ENCODE data around the gene PRSS38. TPM values are rescaled to one million over a fixed set of nuclear protein-coding genes. Genes with fewer than 3 reads are reported as not detected.

The PRSS38 gene
- total RNA-seq, 1 experiment from 2014 or later, result not detected

DNA sequence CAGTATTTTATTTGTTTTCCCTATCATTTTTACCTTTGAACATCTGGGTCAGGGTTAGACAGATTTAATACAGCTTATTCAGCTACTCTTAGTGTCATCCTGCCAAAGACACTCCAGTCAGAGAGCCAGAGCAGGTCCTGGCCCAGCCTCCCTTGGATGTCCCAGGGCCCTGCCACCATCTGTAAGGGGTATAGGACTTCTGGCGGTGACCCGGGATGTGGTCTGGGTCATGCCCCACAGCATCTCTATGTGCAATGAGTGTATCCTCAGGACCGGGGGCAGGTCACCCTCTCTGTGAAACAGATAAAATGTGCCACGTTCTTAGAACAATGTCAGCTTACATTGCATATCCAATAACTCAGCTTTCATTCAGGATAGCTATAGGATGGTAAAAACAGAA lies 37.8 kb upstream of the PRSS38 start:
- no TSS peak for BruUV-seq (replicated peaks)
- Histone ChIP-seq H4K20me1 (ENCODE audit: insufficient read depth) (no peaks in the 10 kb centered on the region), H3K9ac (ENCODE audit: low read length) (no peak overlapping the region), H3K9me3 (ENCODE audit: control insufficient read depth in 1 of 2, insufficient read depth in 1 of 2, low read depth in 1 of 2, low read length in 2 of 2) (no peaks in the 10 kb centered on the region), H2AFZ (ENCODE audit: low read depth, low read length, poor library complexity, severe bottlenecking) (no peak overlapping the region), H3K27ac (ENCODE audit: low read depth, low read length) (no peak overlapping the region), H3K4me2 (ENCODE audit: low read length) (no peak overlapping the region), H3K36me3 (ENCODE audit: control insufficient read depth in 1 of 2, insufficient read depth in 2 of 2, low read length in 2 of 2) (0 out of 4 replicates have a peak, but pooled peaks cover 0 to 3% of the 10 kb centered on the region in 2 experiments), H3K27me3 (ENCODE audit: insufficient read depth, low read length) (no peaks in the 10 kb centered on the region), H3K79me2 (ENCODE audit: insufficient read depth, low read length) (no peaks in the 10 kb centered on the region), H3K9me2 (ENCODE audit: insufficient read depth) (no peaks in the 10 kb centered on the region), H3K4me3 (replicated peaks in 1 of 2; ENCODE audit: low read depth in 1 of 2, low read length in 2 of 2) (no peak overlapping the region), H3K4me1 (ENCODE audit: control insufficient read depth in 1 of 2, insufficient read depth in 2 of 2, low read length in 2 of 2) (no peaks in the 10 kb centered on the region)
- CTCF ChIA-PET, result no interaction called here
- ATAC-seq (no peak), DNase-seq (ENCODE audit: low read depth, low spot score) (no peak)
- POLR2A ChIA-PET, result no interaction called here
- TF ChIP-seq ELF1 (IDR thresholded peaks at IDR 0.05; ENCODE audit: borderline replicate concordance, low read depth) (no peak), FOSL1 (IDR thresholded peaks at IDR 0.05; ENCODE audit: low read depth) (no peak), CEBPB (IDR thresholded peaks at IDR 0.05; ENCODE audit: low read depth) (no peak), EGR1 (IDR thresholded peaks at IDR 0.05; ENCODE audit: low read depth) (no peak), TCF7L2 (IDR thresholded peaks at IDR 0.05; ENCODE audit: borderline replicate concordance, extremely low read depth, insufficient read depth, insufficient read length) (no peak)
- TF ChIP-seq, protein P1, sequence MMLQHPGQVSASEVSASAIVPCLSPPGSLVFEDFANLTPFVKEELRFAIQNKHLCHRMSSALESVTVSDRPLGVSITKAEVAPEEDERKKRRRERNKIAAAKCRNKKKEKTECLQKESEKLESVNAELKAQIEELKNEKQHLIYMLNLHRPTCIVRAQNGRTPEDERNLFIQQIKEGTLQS (IDR thresholded peaks at IDR 0.05), result no peak
- intact Hi-C loops (cut with micrococcal nuclease), result no loop called here
- RAD21 ChIA-PET (ENCODE audit: low non-redundant PET in 1 of 2, low total read pairs in 2 of 2, uncharacterized antibody in 2 of 2, unreplicated experiment in 2 of 2), result no interaction called here

DNA sequence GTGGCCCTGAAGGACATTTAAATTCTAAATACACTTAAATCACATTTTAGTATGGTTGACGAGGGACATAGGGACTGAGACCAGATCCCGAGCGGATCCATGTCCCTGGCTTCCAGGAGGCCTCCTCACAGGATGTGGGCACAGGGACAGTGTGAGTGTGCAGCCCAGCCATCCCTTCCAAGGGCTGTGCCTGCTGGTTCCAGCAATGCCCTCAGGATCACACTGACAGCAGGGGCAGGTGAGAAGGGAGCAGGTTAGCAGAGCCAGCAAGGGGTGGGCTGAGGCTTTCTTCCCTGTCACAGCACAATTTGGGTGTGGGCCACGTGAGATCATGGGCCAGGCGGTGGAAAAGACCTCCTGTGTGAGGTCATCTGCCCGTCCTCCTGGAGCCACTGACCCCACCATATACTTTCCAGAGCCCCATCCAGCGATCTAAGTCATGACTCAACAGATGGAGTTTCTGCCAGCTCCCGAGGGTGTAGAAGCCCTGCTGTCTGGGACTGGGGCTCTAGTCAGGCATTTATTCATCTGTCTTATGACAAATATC lies 37.0 kb upstream of the PRSS38 start:
- Histone ChIP-seq H3K4me1 (ENCODE audit: control insufficient read depth in 1 of 2, insufficient read depth in 2 of 2, low read length in 2 of 2) (no peaks in the 10 kb centered on the region), H3K9me2 (ENCODE audit: insufficient read depth) (no peaks in the 10 kb centered on the region), H3K27ac (ENCODE audit: low read depth, low read length) (no peak overlapping the region), H3K27me3 (ENCODE audit: insufficient read depth, low read length) (no peaks in the 10 kb centered on the region), H3K36me3 (ENCODE audit: control insufficient read depth in 1 of 2, insufficient read depth in 2 of 2, low read length in 2 of 2) (0 out of 4 replicates have a peak, but pooled peaks cover 0 to 3% of the 10 kb centered on the region in 2 experiments), H3K9me3 (ENCODE audit: control insufficient read depth in 1 of 2, insufficient read depth in 1 of 2, low read depth in 1 of 2, low read length in 2 of 2) (no peaks in the 10 kb centered on the region), H3K4me2 (ENCODE audit: low read length) (no peak overlapping the region), H3K79me2 (ENCODE audit: insufficient read depth, low read length) (no peaks in the 10 kb centered on the region), H3K9ac (ENCODE audit: low read length) (no peak overlapping the region), H2AFZ (ENCODE audit: low read depth, low read length, poor library complexity, severe bottlenecking) (no peak overlapping the region), H4K20me1 (ENCODE audit: insufficient read depth) (no peaks in the 10 kb centered on the region), H3K4me3 (replicated peaks in 1 of 2; ENCODE audit: low read depth in 1 of 2, low read length in 2 of 2) (no peak overlapping the region)
- ChIA-PET CTCF (no interaction called here), POLR2A (no interaction called here), RAD21 (ENCODE audit: low non-redundant PET in 1 of 2, low total read pairs in 2 of 2, uncharacterized antibody in 2 of 2, unreplicated experiment in 2 of 2) (no interaction called here)
- no TSS peak for BruUV-seq (replicated peaks)
- ATAC-seq, result no peak
- DNase-seq (ENCODE audit: low read depth, low spot score), result no peak
- intact Hi-C loops (cut with micrococcal nuclease), result no loop called here
- TF ChIP-seq ZFX (IDR thresholded peaks at IDR 0.05), result no peak
